ENCODE measurements around the gene MAP4.
A peak's percentile ranks its signal among the peaks of the same experiment; 100 is the strongest.

MAP4 gene

DNA sequence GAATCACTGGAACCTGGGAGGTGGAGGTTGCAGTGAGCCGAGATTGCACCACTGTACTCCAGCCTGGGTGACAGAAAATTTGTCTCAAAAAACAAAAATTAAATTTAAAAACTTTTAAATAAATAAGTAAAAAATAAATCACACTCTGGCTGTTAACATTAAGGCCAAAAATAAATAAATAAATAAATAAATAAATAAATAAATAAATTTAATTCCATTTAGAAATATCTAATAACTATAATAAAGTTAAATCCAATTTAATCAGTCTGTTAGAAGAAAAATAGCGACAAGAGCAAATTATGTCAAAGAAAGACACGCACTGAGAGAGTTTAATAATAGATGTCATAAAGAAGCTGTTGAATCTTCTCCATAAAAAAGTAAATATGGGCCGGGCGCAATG is 13.4 kb downstream of the MAP4 start:
- Mint-ChIP-seq H3K4me3 (no peak overlapping the region), H3K27me3 (ENCODE audit: low read depth) (no peaks in the 10 kb centered on the region), H3K9me3 (no peaks in the 10 kb centered on the region), H3K4me1 (ENCODE audit: low read depth) (no peaks in the 10 kb centered on the region), H3K36me3 (ENCODE audit: low read depth) (no peaks in the 10 kb centered on the region), H3K27ac (no peak overlapping the region)
- no peak for DNase-seq (ENCODE audit: low spot score)

DNA sequence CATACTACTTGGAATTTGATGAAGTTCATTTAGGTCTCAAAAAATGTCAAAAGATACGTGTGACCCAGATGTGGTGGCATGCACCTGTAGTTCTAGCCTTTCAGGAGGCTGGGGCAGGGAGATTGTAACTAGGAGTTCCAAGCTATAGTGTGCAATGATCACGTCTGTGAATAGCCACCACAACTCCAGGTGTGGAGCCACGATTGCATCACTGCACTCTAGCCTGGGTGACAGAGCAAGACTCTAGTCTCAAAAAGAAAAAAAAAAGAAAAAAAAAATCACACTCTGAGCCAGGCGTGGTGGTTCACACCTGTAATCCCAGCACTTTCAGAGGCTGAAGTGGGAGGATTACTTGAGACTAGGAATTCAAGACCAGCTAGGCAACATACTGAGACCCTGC is 14.2 kb downstream of the MAP4 start:
- DNase-seq (ENCODE audit: low spot score) = no peak
- H3K4me3 Mint-ChIP-seq = no peak overlapping the region
- no peaks in the 10 kb centered on the region for H3K9me3 Mint-ChIP-seq
- no peaks in the 10 kb centered on the region for H3K27me3 Mint-ChIP-seq (ENCODE audit: low read depth)
- no peaks in the 10 kb centered on the region for H3K36me3 Mint-ChIP-seq (ENCODE audit: low read depth)
- H3K27ac Mint-ChIP-seq = no peak overlapping the region
- H3K4me1 Mint-ChIP-seq (ENCODE audit: low read depth) = no peaks in the 10 kb centered on the region

DNA sequence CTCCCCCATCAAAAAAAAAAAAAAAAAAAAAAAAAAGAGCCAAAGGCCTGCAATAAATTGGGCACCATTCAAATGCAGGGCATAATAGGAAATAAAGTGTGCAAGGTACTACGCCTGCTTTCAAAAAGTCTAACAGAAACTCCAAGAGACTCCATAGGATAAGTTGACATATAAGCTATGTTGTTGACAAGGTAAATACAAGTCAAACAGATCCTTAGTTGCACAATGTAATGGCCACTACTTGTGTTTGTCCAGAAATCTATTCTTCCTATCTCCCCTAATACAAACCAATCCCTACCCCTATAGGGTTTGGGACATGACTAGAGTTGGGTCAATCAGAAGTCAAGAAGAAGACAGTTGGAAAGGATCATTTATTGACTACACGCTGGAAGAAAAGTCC is 16.0 kb downstream of the MAP4 start:
- Mint-ChIP-seq H3K27ac (no peak overlapping the region), H3K36me3 (ENCODE audit: low read depth) (peaks cover 3% of the 10 kb centered on the region)

GRCh38 chr3:47996440-47996839 is 19.8 kb downstream of the MAP4 start:
- DNase-seq (ENCODE audit: low spot score) = no peak
- no peak overlapping the region for H3K4me3 Mint-ChIP-seq
- no peaks in the 10 kb centered on the region for H3K27me3 Mint-ChIP-seq (ENCODE audit: low read depth)
- H3K27ac Mint-ChIP-seq = no peak overlapping the region
- peaks cover 5% of the 10 kb centered on the region for H3K36me3 Mint-ChIP-seq (ENCODE audit: low read depth)
- no peaks in the 10 kb centered on the region for H3K9me3 Mint-ChIP-seq
- H3K4me1 Mint-ChIP-seq (ENCODE audit: low read depth) = peaks cover 2% of the 10 kb centered on the region

More for the DNA sequence above, 16.0 kb downstream of the MAP4 start:
- Mint-ChIP-seq H3K9me3 (no peaks in the 10 kb centered on the region), H3K4me1 (ENCODE audit: low read depth) (peaks cover 2% of the 10 kb centered on the region), H3K27me3 (ENCODE audit: low read depth) (no peaks in the 10 kb centered on the region), H3K4me3 (no peak overlapping the region)
- DNase-seq (ENCODE audit: low spot score) = no peak

GRCh38 chr3:47994180-47994579 is 22.0 kb downstream of the MAP4 start:
- DNase-seq (ENCODE audit: low spot score) = no peak
- Mint-ChIP-seq H3K4me1 (ENCODE audit: low read depth) (peaks cover 8% of the 10 kb centered on the region), H3K9me3 (no peaks in the 10 kb centered on the region), H3K36me3 (ENCODE audit: low read depth) (peaks cover 8% of the 10 kb centered on the region), H3K27me3 (ENCODE audit: low read depth) (no peaks in the 10 kb centered on the region), H3K4me3 (no peak overlapping the region), H3K27ac (no peak overlapping the region)

DNA sequence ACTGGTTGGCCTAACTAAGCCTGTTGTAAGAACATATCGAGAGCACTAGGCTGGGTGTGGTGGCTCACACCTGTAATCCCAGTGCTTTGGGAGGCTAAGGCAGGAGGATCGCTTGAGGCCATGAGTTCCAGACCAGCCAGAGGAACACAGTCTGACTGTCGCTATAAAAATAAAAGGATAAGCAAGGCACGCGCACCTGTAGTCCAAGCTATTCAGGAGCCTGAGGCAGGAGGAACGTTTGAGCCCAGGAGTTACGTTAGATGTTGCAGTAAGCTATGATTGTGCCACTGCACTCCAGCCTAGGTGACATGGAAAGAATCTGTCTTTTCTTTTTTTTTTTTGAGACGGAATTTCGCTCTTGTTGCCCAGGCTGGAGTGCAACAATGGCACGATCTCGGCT is 24.9 kb downstream of the MAP4 start:
- no peaks in the 10 kb centered on the region for H3K9me3 Mint-ChIP-seq
- peaks cover 5% of the 10 kb centered on the region for H3K36me3 Mint-ChIP-seq (ENCODE audit: low read depth)
- H3K4me1 Mint-ChIP-seq (ENCODE audit: low read depth) = peaks cover 7% of the 10 kb centered on the region
- H3K27me3 Mint-ChIP-seq (ENCODE audit: low read depth) = no peaks in the 10 kb centered on the region
- no peak overlapping the region for H3K4me3 Mint-ChIP-seq
- DNase-seq (ENCODE audit: low spot score) = no peak
- H3K27ac Mint-ChIP-seq = no peak overlapping the region

DNA sequence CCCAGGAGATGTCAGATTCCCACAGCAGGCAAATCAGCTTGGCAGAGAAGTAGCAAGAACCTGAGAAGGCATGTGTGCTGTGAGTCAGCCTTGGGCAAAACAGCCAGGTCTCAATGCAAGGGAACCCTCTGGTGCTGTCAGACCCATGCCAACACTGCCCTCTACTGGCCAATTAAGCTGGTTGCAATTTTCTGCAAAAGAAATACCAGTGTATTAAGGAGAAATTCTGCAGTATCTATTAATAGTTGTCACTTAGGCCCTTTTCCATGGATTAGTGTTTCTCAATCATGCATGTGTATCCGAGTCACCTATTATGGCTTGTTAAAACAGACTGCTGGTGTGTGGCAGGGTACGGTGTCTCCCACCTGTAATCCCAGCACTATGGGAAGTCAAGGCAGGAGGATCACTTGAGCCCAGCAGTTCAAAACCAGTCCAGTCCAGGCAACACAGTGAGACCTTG is 26.2 kb downstream of the MAP4 start:
- Mint-ChIP-seq H3K27me3 (ENCODE audit: low read depth) (no peaks in the 10 kb centered on the region), H3K27ac (peak overlapping the region; percentile 57), H3K9me3 (no peaks in the 10 kb centered on the region), H3K4me3 (no peak overlapping the region), H3K4me1 (ENCODE audit: low read depth) (peaks cover 7% of the 10 kb centered on the region), H3K36me3 (ENCODE audit: low read depth) (peaks cover 5% of the 10 kb centered on the region)
- peak; percentile 63 for DNase-seq (ENCODE audit: low spot score)

DNA sequence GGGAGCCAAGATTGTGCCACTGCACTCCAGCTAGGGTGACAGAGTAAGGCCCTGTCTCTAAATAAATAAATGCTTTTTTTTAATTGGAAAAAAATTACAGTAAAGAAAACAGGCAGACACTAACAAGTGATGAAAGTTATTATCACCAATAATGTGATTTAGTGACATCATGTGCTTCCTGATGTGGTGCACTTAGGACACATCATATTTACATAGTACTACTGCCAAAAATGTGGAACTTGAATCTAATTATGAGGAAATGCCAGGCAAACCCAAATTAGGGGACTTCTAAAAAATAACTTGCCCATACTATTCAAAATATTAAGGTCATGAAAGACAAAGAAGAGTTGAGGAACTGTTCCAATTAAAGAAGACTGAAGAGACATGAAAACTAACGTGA is 30.8 kb downstream of the MAP4 start:
- H3K4me1 Mint-ChIP-seq (ENCODE audit: low read depth) = peaks cover 7% of the 10 kb centered on the region
- peaks cover 3% of the 10 kb centered on the region for H3K36me3 Mint-ChIP-seq (ENCODE audit: low read depth)
- H3K27me3 Mint-ChIP-seq (ENCODE audit: low read depth) = no peaks in the 10 kb centered on the region
- H3K9me3 Mint-ChIP-seq = no peaks in the 10 kb centered on the region
- DNase-seq (ENCODE audit: low spot score) = no peak
- H3K27ac Mint-ChIP-seq = no peak overlapping the region
- no peak overlapping the region for H3K4me3 Mint-ChIP-seq

DNA sequence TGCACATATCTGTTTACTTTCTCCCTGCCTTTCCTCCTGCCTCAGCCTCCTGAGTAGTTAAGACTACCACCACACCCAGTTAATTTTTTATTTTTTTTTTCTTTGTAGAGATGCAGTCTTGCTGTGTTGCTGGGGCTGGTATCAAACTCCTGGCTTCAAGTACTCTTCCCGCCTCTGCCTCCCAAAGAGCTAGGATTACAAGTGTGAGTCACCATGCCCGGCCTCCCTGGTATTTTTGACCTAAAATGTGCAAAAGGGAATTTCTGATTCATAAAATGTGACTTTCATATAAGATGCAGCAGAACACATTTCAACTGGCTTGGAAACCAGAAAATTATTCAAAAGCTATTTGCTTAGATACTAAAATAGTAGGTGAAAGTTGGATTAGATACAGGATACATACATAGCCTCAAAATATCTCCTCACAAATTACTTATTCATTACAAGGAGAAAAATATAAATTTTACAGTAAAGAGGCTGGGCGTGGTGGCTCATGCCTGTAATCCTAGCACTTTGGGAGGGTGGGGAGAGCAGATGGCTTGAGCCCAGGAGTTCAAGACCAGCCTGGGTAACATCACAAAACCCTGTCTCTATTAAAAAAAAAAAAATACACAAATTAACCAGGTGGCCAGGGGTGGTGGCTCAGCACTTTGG is 32.0 kb downstream of the MAP4 start:
- Mint-ChIP-seq H3K36me3 (ENCODE audit: low read depth) (no peaks in the 10 kb centered on the region), H3K27ac (no peak overlapping the region), H3K9me3 (no peaks in the 10 kb centered on the region), H3K4me3 (no peak overlapping the region), H3K4me1 (ENCODE audit: low read depth) (no peaks in the 10 kb centered on the region), H3K27me3 (ENCODE audit: low read depth) (no peaks in the 10 kb centered on the region)
- no peak for DNase-seq (ENCODE audit: low spot score)

DNA sequence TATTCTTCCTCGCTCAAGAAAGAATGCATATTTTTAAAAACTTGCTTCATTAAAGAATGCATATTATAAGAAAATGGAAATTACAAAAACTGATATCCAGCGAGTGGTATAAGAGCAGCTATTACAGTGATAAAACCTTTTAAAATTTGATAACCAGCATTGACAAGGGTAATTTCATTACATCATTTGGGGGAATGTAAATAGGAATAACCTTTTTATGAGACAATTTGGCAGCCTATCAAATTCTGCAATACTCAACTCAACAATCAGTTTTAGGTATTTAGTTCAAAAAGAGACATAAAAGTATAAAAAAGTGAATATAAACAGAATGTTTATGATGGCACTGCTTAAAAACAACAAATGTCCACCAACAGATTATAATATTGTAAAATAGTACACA is 35.4 kb downstream of the MAP4 start:
- Mint-ChIP-seq H3K27me3 (ENCODE audit: low read depth) (no peaks in the 10 kb centered on the region), H3K4me1 (ENCODE audit: low read depth) (peaks cover 2% of the 10 kb centered on the region), H3K27ac (no peak overlapping the region), H3K9me3 (no peaks in the 10 kb centered on the region), H3K36me3 (ENCODE audit: low read depth) (no peaks in the 10 kb centered on the region), H3K4me3 (no peak overlapping the region)
- DNase-seq (ENCODE audit: low spot score) = no peak

GRCh38 chr3:47979070-47979469 is 37.1 kb downstream of the MAP4 start:
- Mint-ChIP-seq H3K27me3 (ENCODE audit: low read depth) (no peaks in the 10 kb centered on the region), H3K9me3 (no peaks in the 10 kb centered on the region), H3K4me1 (ENCODE audit: low read depth) (peaks cover 2% of the 10 kb centered on the region), H3K36me3 (ENCODE audit: low read depth) (peaks cover 4% of the 10 kb centered on the region), H3K27ac (no peak overlapping the region), H3K4me3 (no peak overlapping the region)
- DNase-seq (ENCODE audit: low spot score) = no peak

DNA sequence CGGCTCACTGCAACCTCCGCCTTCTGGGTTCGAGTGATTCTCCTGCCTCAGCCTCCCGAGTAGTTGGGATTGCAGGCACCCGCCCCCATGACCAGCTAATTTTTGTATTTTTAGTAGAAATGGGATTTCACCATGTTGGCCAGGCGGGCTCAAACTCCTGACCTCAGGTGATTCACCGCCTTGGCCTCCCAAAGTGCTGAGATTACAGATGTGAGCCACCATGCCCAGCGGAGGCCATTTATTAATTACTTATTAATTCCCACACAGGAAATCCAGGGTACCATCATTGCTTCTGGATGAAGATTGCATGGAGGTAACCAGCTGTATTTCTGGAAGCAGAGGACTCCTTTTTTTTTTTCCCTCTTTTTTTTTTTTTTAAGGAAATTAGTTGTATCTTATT is 37.8 kb downstream of the MAP4 start:
- H3K27ac Mint-ChIP-seq = no peak overlapping the region
- DNase-seq (ENCODE audit: low spot score) = no peak
- no peak overlapping the region for H3K4me3 Mint-ChIP-seq
- H3K27me3 Mint-ChIP-seq (ENCODE audit: low read depth) = no peaks in the 10 kb centered on the region
- peaks cover 2% of the 10 kb centered on the region for H3K4me1 Mint-ChIP-seq (ENCODE audit: low read depth)
- no peaks in the 10 kb centered on the region for H3K9me3 Mint-ChIP-seq
- peaks cover 5% of the 10 kb centered on the region for H3K36me3 Mint-ChIP-seq (ENCODE audit: low read depth)

DNA sequence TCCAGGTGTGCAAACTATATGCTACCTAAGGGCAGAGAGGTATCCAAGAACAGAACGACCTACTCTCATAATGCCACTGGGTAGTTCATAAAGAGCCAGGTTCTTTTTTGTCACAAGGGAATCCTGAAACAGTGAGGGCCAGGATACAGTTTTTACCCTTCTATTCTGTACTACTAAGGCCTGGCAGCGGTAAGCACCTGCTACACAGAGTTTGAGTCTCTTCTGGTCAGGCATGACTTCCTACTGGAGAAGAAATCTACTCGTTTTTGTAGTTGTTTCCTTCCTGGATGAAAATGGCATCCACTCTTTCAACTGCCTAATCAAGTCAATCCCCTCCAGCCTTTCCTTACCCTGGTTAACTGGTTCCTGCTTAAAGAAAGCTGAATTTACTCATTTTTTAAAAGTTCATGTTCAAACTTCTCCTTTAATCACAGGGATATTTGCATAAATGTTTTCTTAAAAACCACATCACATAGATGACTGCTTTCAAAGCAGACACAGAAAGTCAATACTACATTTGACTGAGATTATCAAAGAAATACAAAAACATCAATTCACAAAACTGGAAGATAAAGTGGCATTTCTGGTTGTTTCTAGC is 40.0 kb downstream of the MAP4 start:
- H3K27ac Mint-ChIP-seq = no peak overlapping the region
- DNase-seq (ENCODE audit: low spot score) = no peak
- H3K4me1 Mint-ChIP-seq (ENCODE audit: low read depth) = peaks cover 2% of the 10 kb centered on the region
- H3K4me3 Mint-ChIP-seq = no peak overlapping the region
- no peaks in the 10 kb centered on the region for H3K27me3 Mint-ChIP-seq (ENCODE audit: low read depth)
- no peaks in the 10 kb centered on the region for H3K9me3 Mint-ChIP-seq
- H3K36me3 Mint-ChIP-seq (ENCODE audit: low read depth) = peaks cover 5% of the 10 kb centered on the region

GRCh38 chr3:47974974-47975470 is 41.2 kb downstream of the MAP4 start:
- no peak for DNase-seq (ENCODE audit: low spot score)
- no peak overlapping the region for H3K27ac Mint-ChIP-seq
- no peaks in the 10 kb centered on the region for H3K9me3 Mint-ChIP-seq
- H3K4me1 Mint-ChIP-seq (ENCODE audit: low read depth) = peaks cover 2% of the 10 kb centered on the region
- H3K27me3 Mint-ChIP-seq (ENCODE audit: low read depth) = no peaks in the 10 kb centered on the region
- peaks cover 5% of the 10 kb centered on the region for H3K36me3 Mint-ChIP-seq (ENCODE audit: low read depth)
- H3K4me3 Mint-ChIP-seq = no peak overlapping the region

- no peaks in the 10 kb centered on the region for H3K9me3 Mint-ChIP-seq
- peaks cover 2% of the 10 kb centered on the region for H3K4me1 Mint-ChIP-seq (ENCODE audit: low read depth)
- no peaks in the 10 kb centered on the region for H3K27me3 Mint-ChIP-seq (ENCODE audit: low read depth)
- peaks cover 6% of the 10 kb centered on the region for H3K36me3 Mint-ChIP-seq (ENCODE audit: low read depth)
- H3K4me3 Mint-ChIP-seq = no peak overlapping the region
- no peak for DNase-seq (ENCODE audit: low spot score)
- no peak overlapping the region for H3K27ac Mint-ChIP-seq
Measured at GRCh38 chr3:47971081-47971480, 45.1 kb downstream of the MAP4 start.

Measured in T-helper 2 cell treated with Interferon-gamma antibody and Interleukin-4, amounts not matched to agents 5 μg/mL and 100 μg/mL, for 36 hours (primary cell).